ENCODE measurements around the gene SLC26A8. TPM values are rescaled to one million over a fixed set of nuclear protein-coding genes. Genes with fewer than 3 reads are reported as not detected.
"Not testable (repeated sequence)": the region's sequence is repeated elsewhere in the genome, so short reads cannot be mapped to it uniquely, and the experiment has no call there.

Gene SLC26A8
- total RNA-seq, 1 donor from 2014 or later = not detected

DNA sequence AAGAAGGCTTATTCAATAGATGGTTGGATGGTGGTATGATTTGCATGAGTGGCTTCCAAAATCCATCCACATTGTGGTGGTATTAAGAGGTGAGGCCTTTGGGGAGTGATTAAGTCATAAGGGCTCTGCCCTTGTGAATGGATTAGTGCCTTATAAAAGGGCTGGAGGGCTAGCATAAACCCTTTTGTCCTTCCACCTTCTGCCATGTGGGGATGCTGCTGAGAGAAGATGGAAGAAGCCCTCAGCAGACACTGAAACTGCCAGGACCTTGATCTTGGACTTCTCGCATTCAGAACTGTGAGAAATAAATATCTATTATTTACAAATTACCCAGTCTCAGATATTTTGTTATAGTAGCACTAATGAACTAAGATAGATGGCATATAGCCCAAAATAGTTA is 75.7 kb downstream of the SLC26A8 start:
- no peak overlapping the region for H3K27ac Mint-ChIP-seq
- no peaks in the 10 kb centered on the region for H3K36me3 Mint-ChIP-seq (ENCODE audit: low read depth)
- H3K4me1 Mint-ChIP-seq (ENCODE audit: low read depth) = peaks cover 9% of the 10 kb centered on the region
- no peaks in the 10 kb centered on the region for H3K9me3 Mint-ChIP-seq
- no peaks in the 10 kb centered on the region for H3K27me3 Mint-ChIP-seq (ENCODE audit: low read depth)
- intact Hi-C loops (cut with micrococcal nuclease) = no loop called here
- no peak overlapping the region for H3K4me3 Mint-ChIP-seq (ENCODE audit: low read depth)
- DNase-seq (ENCODE audit: low spot score) = no peak

DNA sequence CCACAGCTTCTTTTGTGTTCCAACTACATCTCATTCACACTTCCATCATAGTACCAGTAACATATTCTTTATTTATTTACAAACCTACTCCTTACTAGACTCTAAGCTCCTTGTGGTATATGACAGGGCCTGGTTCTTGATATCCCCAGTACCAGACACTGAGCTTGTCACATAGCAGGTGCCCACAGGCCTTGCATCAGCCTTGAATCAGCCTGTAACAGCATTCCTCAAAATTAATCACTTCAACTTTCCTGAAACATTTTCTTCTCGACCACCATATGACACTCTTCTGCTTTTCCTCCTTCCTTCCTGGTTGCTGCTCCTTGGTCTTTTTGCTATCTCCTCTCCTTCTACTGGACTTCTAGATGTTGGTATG is 78.8 kb downstream of the SLC26A8 start:
- Mint-ChIP-seq H3K27ac (no peak overlapping the region), H3K4me3 (ENCODE audit: low read depth) (no peak overlapping the region), H3K9me3 (no peaks in the 10 kb centered on the region), H3K27me3 (ENCODE audit: low read depth) (no peaks in the 10 kb centered on the region), H3K36me3 (ENCODE audit: low read depth) (no peaks in the 10 kb centered on the region), H3K4me1 (ENCODE audit: low read depth) (no peaks in the 10 kb centered on the region)
- DNase-seq (ENCODE audit: low spot score) = no peak
- intact Hi-C loops (cut with micrococcal nuclease) = no loop called here

DNA sequence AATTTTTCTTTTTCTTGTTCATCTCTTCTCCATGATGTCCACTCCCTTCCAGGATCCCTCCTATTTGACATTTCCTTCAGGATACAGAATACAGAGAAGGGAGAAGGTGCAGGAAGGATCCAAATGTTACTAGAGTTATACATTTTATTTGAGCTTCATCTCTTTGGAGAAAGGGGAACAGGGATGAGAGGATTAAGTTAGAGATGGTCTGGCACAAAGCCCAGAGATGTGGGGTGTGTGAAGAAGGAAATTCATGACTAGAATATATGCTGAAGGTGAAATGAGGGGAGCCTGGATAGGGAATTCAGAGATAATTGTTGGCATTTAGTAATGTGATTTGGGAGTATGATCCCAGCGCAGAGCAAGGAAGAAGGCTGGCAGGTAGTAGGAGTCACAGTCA is 81.1 kb downstream of the SLC26A8 start:
- Mint-ChIP-seq H3K4me1 (ENCODE audit: low read depth) (no peaks in the 10 kb centered on the region), H3K4me3 (ENCODE audit: low read depth) (no peak overlapping the region), H3K9me3 (no peaks in the 10 kb centered on the region), H3K27ac (no peak overlapping the region), H3K27me3 (ENCODE audit: low read depth) (no peaks in the 10 kb centered on the region), H3K36me3 (ENCODE audit: low read depth) (no peaks in the 10 kb centered on the region)
- intact Hi-C loops (cut with micrococcal nuclease) = no loop called here
- no peak for DNase-seq (ENCODE audit: low spot score)

DNA sequence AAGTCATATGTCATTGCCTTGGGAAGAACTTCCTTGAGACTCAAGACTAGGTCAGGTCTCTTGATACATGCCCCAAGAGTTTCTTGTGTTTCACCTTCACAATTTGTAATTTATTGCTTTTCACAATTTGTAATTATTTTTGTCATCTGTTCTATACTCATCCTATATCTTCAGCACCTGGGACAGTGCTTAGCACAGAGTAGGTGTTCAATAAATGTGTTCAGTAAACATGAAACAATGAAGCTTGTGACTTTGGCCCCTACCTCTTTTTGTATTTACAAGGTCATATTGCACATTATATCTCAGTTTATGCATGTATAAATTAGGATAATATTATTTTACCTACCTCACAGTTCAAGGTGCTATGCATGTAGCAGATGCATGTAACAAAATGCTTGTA is 82.1 kb downstream of the SLC26A8 start:
- Mint-ChIP-seq H3K27ac (no peak overlapping the region), H3K9me3 (no peaks in the 10 kb centered on the region), H3K36me3 (ENCODE audit: low read depth) (no peaks in the 10 kb centered on the region), H3K4me1 (ENCODE audit: low read depth) (no peaks in the 10 kb centered on the region), H3K4me3 (ENCODE audit: low read depth) (no peak overlapping the region), H3K27me3 (ENCODE audit: low read depth) (peaks cover 4% of the 10 kb centered on the region)
- intact Hi-C loops (cut with micrococcal nuclease) = no loop called here
- DNase-seq (ENCODE audit: low spot score) = no peak

DNA sequence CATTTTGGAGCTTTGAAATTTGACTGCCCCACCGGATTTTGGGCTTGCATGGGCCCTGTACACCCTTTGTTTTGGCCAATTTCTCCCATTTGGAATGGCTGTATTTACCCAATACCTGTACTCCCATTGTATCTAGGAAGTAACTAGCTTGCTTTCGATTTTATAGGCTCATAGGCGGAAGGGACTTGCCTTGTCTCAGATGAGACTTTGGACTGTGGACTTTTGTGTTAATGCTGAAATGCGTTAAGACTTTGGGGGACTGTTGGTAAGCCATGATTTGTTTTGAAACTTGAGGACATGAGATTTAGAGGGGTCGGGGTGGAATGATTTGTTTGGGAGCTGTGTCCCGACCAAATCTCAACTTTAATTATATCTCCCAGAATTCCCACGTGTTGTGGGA is 83.3 kb downstream of the SLC26A8 start:
- H3K9me3 Mint-ChIP-seq; H3K4me3 Mint-ChIP-seq (ENCODE audit: low read depth); DNase-seq (ENCODE audit: low spot score); H3K27ac Mint-ChIP-seq; H3K36me3 Mint-ChIP-seq (ENCODE audit: low read depth); H3K4me1 Mint-ChIP-seq (ENCODE audit: low read depth); intact Hi-C loops (cut with micrococcal nuclease): not testable (repeated sequence)
- peaks cover 10% of the 10 kb centered on the region for H3K27me3 Mint-ChIP-seq (ENCODE audit: low read depth)

DNA sequence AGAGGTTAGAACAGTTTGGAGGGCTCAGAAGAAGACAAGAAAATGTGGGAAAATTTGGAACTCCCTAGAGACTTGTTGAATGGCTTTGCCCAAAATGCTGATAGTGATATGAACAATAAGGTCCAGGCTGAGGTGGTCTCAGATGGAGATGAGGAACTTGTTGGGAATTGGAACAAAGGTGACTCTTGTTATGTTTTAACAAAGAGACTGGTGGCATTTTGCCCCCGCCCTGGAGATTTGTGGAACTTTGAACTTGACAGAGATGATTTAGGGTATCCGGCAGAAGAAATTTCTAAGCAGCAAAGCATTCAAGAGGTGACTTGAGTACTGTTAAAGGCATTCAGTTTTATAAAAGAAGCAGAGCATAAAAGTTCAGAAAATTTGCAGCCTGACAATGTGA is 84.4 kb downstream of the SLC26A8 start:
- H3K27me3 Mint-ChIP-seq (ENCODE audit: low read depth) = peaks cover 16% of the 10 kb centered on the region
- intact Hi-C loops (cut with micrococcal nuclease); H3K36me3 Mint-ChIP-seq (ENCODE audit: low read depth); DNase-seq (ENCODE audit: low spot score); H3K9me3 Mint-ChIP-seq; H3K4me3 Mint-ChIP-seq (ENCODE audit: low read depth); H3K27ac Mint-ChIP-seq; H3K4me1 Mint-ChIP-seq (ENCODE audit: low read depth): not testable (repeated sequence)

DNA sequence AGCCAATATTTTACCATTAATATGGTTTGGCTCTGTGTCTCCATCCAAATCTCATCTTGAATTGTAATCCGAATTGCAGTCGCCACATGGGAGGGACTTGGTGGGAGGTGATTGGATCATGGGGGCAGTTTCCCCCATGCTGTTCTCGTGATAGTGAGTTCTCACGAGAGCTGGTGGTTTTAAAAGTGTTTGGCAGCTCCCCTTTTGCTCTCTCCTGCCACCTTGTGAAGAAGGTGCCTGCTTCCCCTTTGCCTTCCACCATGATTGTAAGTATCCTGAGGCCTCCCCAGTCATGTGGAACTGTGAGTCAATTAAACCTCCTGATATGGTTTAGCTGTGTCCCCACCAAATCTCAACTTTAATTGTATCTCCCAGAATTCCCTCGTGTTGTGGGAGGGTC is 85.2 kb downstream of the SLC26A8 start:
- H3K36me3 Mint-ChIP-seq (ENCODE audit: low read depth); H3K9me3 Mint-ChIP-seq; intact Hi-C loops (cut with micrococcal nuclease); H3K4me1 Mint-ChIP-seq (ENCODE audit: low read depth); H3K27ac Mint-ChIP-seq; H3K4me3 Mint-ChIP-seq (ENCODE audit: low read depth); DNase-seq (ENCODE audit: low spot score): not testable (repeated sequence)
- H3K27me3 Mint-ChIP-seq (ENCODE audit: low read depth) = peaks cover 16% of the 10 kb centered on the region

DNA sequence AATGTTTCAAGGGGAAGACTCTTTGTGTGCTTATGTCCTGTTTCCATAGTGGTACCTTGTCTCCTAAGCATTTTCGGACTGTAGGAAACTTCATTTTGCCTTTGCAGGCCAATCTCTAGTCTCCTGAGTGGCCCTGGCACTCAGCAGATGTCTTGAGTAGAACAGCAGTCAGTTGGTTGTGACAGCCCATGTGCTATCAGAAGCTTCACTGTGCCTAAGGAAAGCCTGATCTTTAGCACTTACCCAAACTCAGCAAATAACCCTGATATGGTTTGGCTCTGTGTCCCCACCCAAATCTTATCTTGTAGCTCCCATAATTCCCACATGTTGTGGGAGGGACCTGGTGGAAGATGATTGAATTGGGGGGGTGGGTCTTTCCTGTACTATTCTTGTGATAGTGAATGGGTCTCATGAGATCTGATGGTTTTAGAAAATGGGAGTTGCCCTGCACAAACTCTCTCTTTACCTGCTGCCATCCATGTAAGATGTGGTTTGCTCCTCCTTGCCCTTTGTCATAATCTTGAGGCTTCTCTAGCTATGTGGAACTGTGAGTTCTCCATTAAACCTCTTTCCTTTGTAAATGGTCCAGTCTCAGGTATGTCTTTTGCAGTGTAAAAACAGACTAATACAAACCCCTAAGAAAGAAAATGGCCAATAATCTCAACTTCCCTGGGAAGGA is 87.6 kb downstream of the SLC26A8 start:
- intact Hi-C loops (cut with micrococcal nuclease) = no loop called here
- H3K4me1 Mint-ChIP-seq (ENCODE audit: low read depth) = no peaks in the 10 kb centered on the region
- DNase-seq (ENCODE audit: low spot score) = no peak
- no peak overlapping the region for H3K4me3 Mint-ChIP-seq (ENCODE audit: low read depth)
- no peaks in the 10 kb centered on the region for H3K36me3 Mint-ChIP-seq (ENCODE audit: low read depth)
- no peaks in the 10 kb centered on the region for H3K9me3 Mint-ChIP-seq
- peaks cover 16% of the 10 kb centered on the region for H3K27me3 Mint-ChIP-seq (ENCODE audit: low read depth)
- H3K27ac Mint-ChIP-seq = no peak overlapping the region

DNA sequence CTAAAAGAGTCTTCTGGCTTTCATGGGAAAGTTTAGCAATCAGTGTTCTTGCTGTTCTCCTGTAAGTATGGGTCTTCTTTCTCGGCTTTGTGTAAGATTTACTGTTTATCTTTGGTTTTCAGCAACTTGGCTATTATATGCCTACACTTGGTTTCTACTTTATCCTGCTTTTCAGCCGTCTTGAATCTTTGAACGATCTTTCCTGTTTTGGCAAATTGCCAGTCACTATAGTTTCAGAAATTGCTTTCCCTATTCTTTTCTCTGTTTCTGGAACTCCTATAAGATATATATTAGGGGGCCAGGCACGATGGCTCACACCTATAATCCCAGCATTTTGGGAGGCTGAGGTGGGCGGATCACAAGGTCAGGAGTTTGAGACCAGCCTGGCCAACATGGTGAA is 89.0 kb downstream of the SLC26A8 start:
- Mint-ChIP-seq H3K36me3 (ENCODE audit: low read depth) (no peaks in the 10 kb centered on the region), H3K27ac (no peak overlapping the region), H3K9me3 (no peaks in the 10 kb centered on the region), H3K27me3 (ENCODE audit: low read depth) (peaks cover 16% of the 10 kb centered on the region), H3K4me1 (ENCODE audit: low read depth) (no peaks in the 10 kb centered on the region), H3K4me3 (ENCODE audit: low read depth) (no peak overlapping the region)
- DNase-seq (ENCODE audit: low spot score) = no peak
- intact Hi-C loops (cut with micrococcal nuclease) = no loop called here

DNA sequence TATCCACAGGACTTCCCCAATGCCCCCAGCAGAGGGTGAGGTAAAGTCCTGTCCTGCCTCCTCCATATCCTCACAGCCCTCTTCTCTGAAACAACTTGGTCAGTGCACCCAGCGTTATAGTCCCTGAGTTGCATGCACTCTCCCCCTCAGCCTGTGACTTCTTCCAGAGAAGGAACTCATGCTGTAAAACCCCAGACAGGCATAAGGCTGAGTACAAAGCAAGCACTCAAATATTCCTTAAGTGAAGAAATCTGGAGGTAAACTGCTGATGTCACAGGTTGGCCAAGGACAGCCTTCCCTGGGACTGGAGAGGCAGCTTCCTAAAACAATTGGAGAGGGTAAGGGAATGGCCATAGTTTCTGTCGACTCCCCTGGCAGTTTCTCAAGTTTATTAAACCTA is 90.6 kb downstream of the SLC26A8 start:
- no peaks in the 10 kb centered on the region for H3K36me3 Mint-ChIP-seq (ENCODE audit: low read depth)
- H3K4me3 Mint-ChIP-seq (ENCODE audit: low read depth) = no peak overlapping the region
- no peak overlapping the region for H3K27ac Mint-ChIP-seq
- no peak for DNase-seq (ENCODE audit: low spot score)
- H3K27me3 Mint-ChIP-seq (ENCODE audit: low read depth) = peaks cover 16% of the 10 kb centered on the region
- intact Hi-C loops (cut with micrococcal nuclease) = no loop called here
- H3K4me1 Mint-ChIP-seq (ENCODE audit: low read depth) = no peaks in the 10 kb centered on the region
- H3K9me3 Mint-ChIP-seq = no peaks in the 10 kb centered on the region

DNA sequence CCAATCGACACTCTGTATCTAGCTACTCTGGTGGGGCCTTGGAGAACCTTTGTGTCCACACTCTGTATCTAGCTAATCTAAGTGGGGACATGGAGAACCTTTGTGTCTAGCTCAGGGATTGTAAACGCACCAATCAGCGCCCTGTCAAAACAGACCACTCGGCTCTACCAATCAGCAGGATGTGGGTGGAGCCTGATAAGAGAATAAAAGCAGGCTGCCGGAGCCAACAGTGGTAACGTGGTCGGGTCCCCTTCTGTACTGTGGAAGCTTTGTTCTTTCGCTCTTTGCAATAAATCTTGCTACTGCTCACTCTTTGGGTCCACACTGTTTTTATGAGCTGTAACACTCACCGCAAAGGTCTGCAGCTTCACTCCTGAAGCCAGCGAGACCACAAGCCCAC is 92.6 kb downstream of the SLC26A8 start:
- H3K4me1 Mint-ChIP-seq (ENCODE audit: low read depth); H3K4me3 Mint-ChIP-seq (ENCODE audit: low read depth); H3K36me3 Mint-ChIP-seq (ENCODE audit: low read depth); H3K27me3 Mint-ChIP-seq (ENCODE audit: low read depth); H3K9me3 Mint-ChIP-seq; intact Hi-C loops (cut with micrococcal nuclease); H3K27ac Mint-ChIP-seq; DNase-seq (ENCODE audit: low spot score): not testable (repeated sequence)

DNA sequence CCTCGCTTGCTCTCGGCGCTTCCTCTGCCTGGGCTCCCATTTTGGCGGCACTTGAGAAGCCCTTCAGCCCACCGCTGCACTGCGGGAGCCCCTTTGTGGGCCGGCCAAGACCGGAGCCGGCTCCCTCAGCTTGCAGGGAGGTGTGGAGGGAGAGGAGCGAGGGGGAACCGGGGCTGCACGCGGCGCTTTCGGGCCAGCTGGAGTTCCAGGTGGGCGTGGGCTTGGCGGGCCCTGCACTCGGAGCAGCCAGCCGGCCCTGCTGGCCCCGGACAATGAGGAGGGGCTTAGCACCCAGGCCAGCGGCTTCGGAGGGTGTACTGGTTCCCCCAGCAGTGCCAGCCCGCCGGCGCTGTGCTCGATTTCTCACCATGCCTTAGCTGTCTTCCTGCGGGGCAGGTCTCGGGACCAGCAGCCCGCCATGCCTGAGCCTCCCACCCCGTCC is 93.3 kb downstream of the SLC26A8 start:
- Mint-ChIP-seq H3K4me3 (ENCODE audit: low read depth) (no peak overlapping the region), H3K27ac (no peak overlapping the region), H3K9me3 (no peaks in the 10 kb centered on the region), H3K36me3 (ENCODE audit: low read depth) (no peaks in the 10 kb centered on the region), H3K27me3 (ENCODE audit: low read depth) (peaks cover 6% of the 10 kb centered on the region), H3K4me1 (ENCODE audit: low read depth) (no peaks in the 10 kb centered on the region)
- DNase-seq (ENCODE audit: low spot score) = no peak
- intact Hi-C loops (cut with micrococcal nuclease) = no loop called here

DNA sequence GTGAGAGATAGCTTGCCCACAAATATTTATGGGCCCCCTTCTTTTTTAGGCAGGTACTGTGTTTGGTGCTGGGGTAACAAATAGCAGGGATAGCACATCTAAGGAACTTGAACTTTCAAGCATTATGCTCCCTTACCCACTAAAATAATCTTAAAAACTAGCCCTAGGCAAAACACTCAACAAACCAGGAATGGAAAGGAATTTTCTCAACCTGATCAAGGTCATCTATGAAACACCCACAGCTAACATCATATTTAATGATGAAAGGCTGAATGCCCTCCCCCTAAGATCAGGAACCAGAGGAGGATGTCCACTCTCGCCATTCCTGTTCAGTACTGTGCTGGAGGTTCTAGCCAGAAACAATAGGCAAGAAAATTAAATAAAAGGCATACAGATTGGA is 94.8 kb downstream of the SLC26A8 start:
- H3K9me3 Mint-ChIP-seq = no peaks in the 10 kb centered on the region
- no peaks in the 10 kb centered on the region for H3K27me3 Mint-ChIP-seq (ENCODE audit: low read depth)
- H3K4me3 Mint-ChIP-seq (ENCODE audit: low read depth) = no peak overlapping the region
- no peaks in the 10 kb centered on the region for H3K4me1 Mint-ChIP-seq (ENCODE audit: low read depth)
- DNase-seq (ENCODE audit: low spot score) = no peak
- intact Hi-C loops (cut with micrococcal nuclease) = no loop called here
- peaks cover 4% of the 10 kb centered on the region for H3K36me3 Mint-ChIP-seq (ENCODE audit: low read depth)
- no peak overlapping the region for H3K27ac Mint-ChIP-seq

Data from activated T-helper 2 cell treated with anti-CD3 and anti-CD28 coated beads, Interferon-gamma antibody, Interleukin-2, Interleukin-4, amounts not matched to agents 10 μg/mL and 5 μg/mL and 100 μg/mL, durations not matched to agents 14 hours and 24 hours and 36 hours (primary cell).